AG09309 (cell line): ENCODE measurements around the gene SLC29A3.

Experiments used
- DNase-seq: peaks from one replicate; pipeline ENCODE4 v3.0.0-alpha.2; 2010; ENCODE audit warnings: low read depth
- H3K4me3 ChIP-seq: 2 replicates; pipeline ENCODE4 v1.5.1; 2011; ENCODE audit warnings: mild to moderate bottlenecking, low read depth, low read length, moderate library complexity; ENCODE audit not compliant: control insufficient read depth
- CTCF ChIP-seq: IDR thresholded peaks from 2 replicates; pipeline ENCODE4 v1.5.1; 2011; ENCODE audit warnings: mild to moderate bottlenecking, low read depth, low read length, inconsistent platforms; ENCODE audit not compliant: insufficient read depth, control insufficient read depth; ENCODE audit errors: missing control alignments

Gene SLC29A3

DNA sequence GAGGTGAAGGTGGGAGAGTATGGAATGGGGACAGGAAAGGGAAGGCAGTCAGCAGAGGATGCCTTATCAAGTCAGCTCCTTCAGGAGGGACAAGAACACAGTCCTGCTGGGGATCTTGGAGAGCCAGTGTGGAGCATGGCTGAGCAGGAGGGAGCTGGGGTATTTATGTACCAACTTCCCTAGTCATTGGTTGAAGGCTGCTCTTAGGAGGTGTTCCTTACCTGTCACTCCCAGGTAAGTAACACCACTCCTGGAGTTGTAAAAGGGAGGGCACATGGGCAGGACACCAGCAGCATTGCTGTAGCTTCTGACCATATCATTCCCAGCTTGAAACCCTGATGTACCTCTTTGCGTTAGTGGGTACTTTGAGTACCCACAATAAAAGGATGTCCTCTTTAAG is 29.8 kb downstream of the SLC29A3 start:
- TF ChIP-seq CTCF, result no peak
- DNase-seq, result no peak
- H3K4me3 ChIP-seq, result no peak overlapping the region

- H3K4me3 ChIP-seq, result no peak overlapping the region
- TF ChIP-seq CTCF, result no peak
- DNase-seq, result no peak
Measured at GRCh38 chr10:71349406-71349805, 30.3 kb downstream of the SLC29A3 start.

DNA sequence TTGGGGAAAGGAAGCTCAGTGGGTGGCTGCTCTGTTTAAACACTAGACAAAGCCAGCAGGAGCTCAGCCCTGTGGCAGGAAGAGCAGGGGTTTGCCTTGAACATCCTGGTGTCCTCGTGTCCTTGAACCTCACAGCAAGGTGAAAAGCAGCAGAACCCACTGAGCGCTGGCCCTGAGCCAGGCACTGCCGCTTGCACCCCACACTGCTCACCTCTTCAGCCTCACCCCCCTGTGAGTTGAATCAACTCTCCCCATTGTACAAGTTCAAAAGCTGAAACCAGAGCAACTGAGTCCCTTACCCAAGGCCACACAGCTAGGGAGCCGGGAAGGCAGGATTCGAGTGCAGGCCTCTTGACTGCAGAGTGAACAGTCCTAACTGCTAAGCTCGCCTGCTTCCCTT is 32.0 kb downstream of the SLC29A3 start:
- DNase-seq, result no peak
- H3K4me3 ChIP-seq, result no peak overlapping the region
- TF ChIP-seq CTCF, result no peak

DNA sequence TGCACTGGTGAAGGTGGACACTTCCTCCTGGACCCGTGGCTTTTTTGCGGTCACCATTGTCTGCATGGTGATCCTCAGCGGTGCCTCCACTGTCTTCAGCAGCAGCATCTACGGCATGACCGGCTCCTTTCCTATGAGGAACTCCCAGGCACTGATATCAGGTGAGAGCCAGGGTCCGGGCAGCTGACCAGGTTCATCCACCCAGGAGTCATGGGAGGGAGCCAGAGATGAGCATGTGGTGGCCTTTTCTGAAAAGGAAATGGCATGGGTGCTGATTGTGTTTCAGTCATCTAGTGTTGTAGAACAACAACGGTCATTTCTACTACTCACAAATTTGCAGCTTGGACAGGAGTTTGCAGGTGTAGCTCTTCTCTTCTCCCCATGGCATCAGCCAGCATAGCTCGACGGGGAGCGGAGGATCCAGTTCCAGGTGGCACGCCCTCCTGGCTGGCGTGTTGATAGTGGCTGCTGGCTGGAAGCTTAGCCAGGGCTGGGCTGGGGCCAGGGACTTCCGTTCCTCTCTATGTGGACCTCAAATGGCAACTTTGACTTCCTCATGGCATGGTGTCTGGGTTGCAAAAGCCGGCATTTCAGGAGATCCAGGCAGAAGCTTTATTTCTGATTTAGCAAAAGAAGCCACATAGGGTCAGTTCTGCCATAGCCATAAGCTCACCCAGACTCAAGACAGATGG is 32.7 kb downstream of the SLC29A3 start:
- no peak overlapping the region for H3K4me3 ChIP-seq
- DNase-seq, result no peak
- no peak for TF ChIP-seq CTCF

GRCh38 chr10:71353639-71354038 is 34.6 kb downstream of the SLC29A3 start:
- TF ChIP-seq CTCF, result no peak
- no peak overlapping the region for H3K4me3 ChIP-seq
- no peak for DNase-seq

GRCh38 chr10:71354776-71355175 is 35.7 kb downstream of the SLC29A3 start:
- H3K4me3 ChIP-seq, result no peak overlapping the region
- no peak for DNase-seq
- TF ChIP-seq CTCF, result no peak
